Measurements from ENCODE around the gene POU6F2. TPM values are rescaled to one million over a fixed set of nuclear protein-coding genes. Genes with fewer than 3 reads are reported as not detected.

POU6F2 gene
- total RNA-seq, 5 donors from 2014 or later (not counting 1 experiment from before 2014, with no cell fraction given), result not detected

GRCh38 chr7:39069896-39070881, 92.5 kb downstream of the POU6F2 start:
- H3K27me3 ChIP-seq (replicated peaks in 1 of 2; ENCODE audit: control insufficient read depth in 2 of 2, extremely low read depth in 1 of 2, insufficient read depth in 2 of 2, low read length in 1 of 2), result peaks cover 0 to 2% of the 10 kb centered on the region in 2 experiments
- Mint-ChIP-seq H3K4me1 (no peaks in the 10 kb centered on the region), H3K4me3 (no peak overlapping the region), H3K27ac (no peak overlapping the region), H3K9me3 (no peaks in the 10 kb centered on the region), H3K27me3 (no peaks in the 10 kb centered on the region), H3K36me3 (no peaks in the 10 kb centered on the region)
- ATAC-seq (replicated peaks in 1 of 4), result no peak
- no peaks in the 10 kb centered on the region for H3K36me3 ChIP-seq (ENCODE audit: control insufficient read depth in 2 of 2, extremely low read depth in 1 of 2, insufficient read depth in 1 of 2, low read length in 1 of 2)
- H3K4me3 ChIP-seq (ENCODE audit: control insufficient read depth in 1 of 2, extremely low read depth in 1 of 2, low read length in 1 of 2), result no peak overlapping the region
- no peak overlapping the region for H3K27ac ChIP-seq (ENCODE audit: low read length)
- H3K9me3 ChIP-seq, result no peaks in the 10 kb centered on the region
- ChIA-PET POLR2A (no interaction called here), CTCF (no interaction called here)
- H3K4me1 ChIP-seq (ENCODE audit: control insufficient read depth in 1 of 2, extremely low read depth in 1 of 2, insufficient read depth in 2 of 2, low read length in 2 of 2), result no peaks in the 10 kb centered on the region
- 27% methylated on average over 3 of the region's 11 CpGs for WGBS (ENCODE audit: insufficient coverage)
- peak in 1 of 35 experiments; percentile 4 for DNase-seq

- H3K36me3 ChIP-seq (ENCODE audit: control insufficient read depth in 2 of 2, extremely low read depth in 1 of 2, insufficient read depth in 1 of 2, low read length in 1 of 2), result no peaks in the 10 kb centered on the region
- peaks cover 0 to 2% of the 10 kb centered on the region in 2 experiments for H3K27me3 ChIP-seq (replicated peaks in 1 of 2; ENCODE audit: control insufficient read depth in 2 of 2, extremely low read depth in 1 of 2, insufficient read depth in 2 of 2, low read length in 1 of 2)
- Mint-ChIP-seq H3K4me3 (no peak overlapping the region), H3K27me3 (no peaks in the 10 kb centered on the region), H3K27ac (no peak overlapping the region), H3K4me1 (no peaks in the 10 kb centered on the region), H3K9me3 (no peaks in the 10 kb centered on the region), H3K36me3 (no peaks in the 10 kb centered on the region)
- no peaks in the 10 kb centered on the region for H3K4me1 ChIP-seq (ENCODE audit: control insufficient read depth in 1 of 2, extremely low read depth in 1 of 2, insufficient read depth in 2 of 2, low read length in 2 of 2)
- no peak overlapping the region for H3K4me3 ChIP-seq (ENCODE audit: control insufficient read depth in 1 of 2, extremely low read depth in 1 of 2, low read length in 1 of 2)
- DNase-seq, result no peak
- WGBS (ENCODE audit: insufficient coverage), result 88% methylated on average over 4 of the region's 5 CpGs
- CTCF ChIA-PET, result no interaction called here
- H3K27ac ChIP-seq (ENCODE audit: low read length), result no peak overlapping the region
- ATAC-seq (replicated peaks in 1 of 4), result no peak
- H3K9me3 ChIP-seq, result no peaks in the 10 kb centered on the region
- POLR2A ChIA-PET, result no interaction called here
Measured at GRCh38 chr7:39071116-39071515, 93.4 kb downstream of the POU6F2 start.

- H3K36me3 ChIP-seq (ENCODE audit: control insufficient read depth in 2 of 2, extremely low read depth in 1 of 2, insufficient read depth in 1 of 2, low read length in 1 of 2), result no peaks in the 10 kb centered on the region
- no peaks in the 10 kb centered on the region for H3K36me3 Mint-ChIP-seq
- POLR2A ChIA-PET, result no interaction called here
- 90% methylated on average over 7 of the region's 8 CpGs for WGBS (ENCODE audit: insufficient coverage)
- no peak for ATAC-seq (replicated peaks in 1 of 4)
- no peak for DNase-seq
- peaks cover 0 to 3% of the 10 kb centered on the region in 2 experiments for H3K27me3 ChIP-seq (replicated peaks in 1 of 2; ENCODE audit: control insufficient read depth in 2 of 2, extremely low read depth in 1 of 2, insufficient read depth in 2 of 2, low read length in 1 of 2)
- H3K27ac Mint-ChIP-seq, result no peak overlapping the region
- CTCF ChIA-PET, result no interaction called here
- no peaks in the 10 kb centered on the region for H3K4me1 ChIP-seq (ENCODE audit: control insufficient read depth in 1 of 2, extremely low read depth in 1 of 2, insufficient read depth in 2 of 2, low read length in 2 of 2)
- H3K4me3 ChIP-seq (ENCODE audit: control insufficient read depth in 1 of 2, extremely low read depth in 1 of 2, low read length in 1 of 2), result no peak overlapping the region
- H3K27ac ChIP-seq (ENCODE audit: low read length), result no peak overlapping the region
- no peaks in the 10 kb centered on the region for H3K9me3 Mint-ChIP-seq
- H3K9me3 ChIP-seq, result no peaks in the 10 kb centered on the region
- no peaks in the 10 kb centered on the region for H3K4me1 Mint-ChIP-seq
- H3K4me3 Mint-ChIP-seq, result no peak overlapping the region
- no peaks in the 10 kb centered on the region for H3K27me3 Mint-ChIP-seq
Measured at GRCh38 chr7:39073432-39073831, 95.7 kb downstream of the POU6F2 start.

GRCh38 chr7:39075210-39075609, 97.5 kb downstream of the POU6F2 start:
- Histone ChIP-seq H3K4me1 (ENCODE audit: control insufficient read depth in 1 of 2, extremely low read depth in 1 of 2, insufficient read depth in 2 of 2, low read length in 2 of 2) (no peaks in the 10 kb centered on the region), H3K4me3 (ENCODE audit: control insufficient read depth in 1 of 2, extremely low read depth in 1 of 2, low read length in 1 of 2) (no peak overlapping the region), H3K36me3 (ENCODE audit: control insufficient read depth in 2 of 2, extremely low read depth in 1 of 2, insufficient read depth in 1 of 2, low read length in 1 of 2) (no peaks in the 10 kb centered on the region), H3K9me3 (no peaks in the 10 kb centered on the region), H3K27ac (ENCODE audit: low read length) (no peak overlapping the region), H3K27me3 (replicated peaks in 1 of 2; ENCODE audit: control insufficient read depth in 2 of 2, extremely low read depth in 1 of 2, insufficient read depth in 2 of 2, low read length in 1 of 2) (peaks cover 0 to 6% of the 10 kb centered on the region in 2 experiments)
- DNase-seq (no peak), ATAC-seq (replicated peaks in 1 of 4) (no peak)
- Mint-ChIP-seq H3K27ac (no peak overlapping the region), H3K9me3 (no peaks in the 10 kb centered on the region), H3K27me3 (peaks cover 0 to 3% of the 10 kb centered on the region in 2 donors), H3K36me3 (no peaks in the 10 kb centered on the region), H3K4me3 (no peak overlapping the region), H3K4me1 (no peaks in the 10 kb centered on the region)
- CTCF ChIA-PET, result no interaction called here
- POLR2A ChIA-PET, result no interaction called here
- WGBS (ENCODE audit: insufficient coverage), result no CpG with 5 or more reads among the region's 1 CpG

- POLR2A ChIA-PET, result no interaction called here
Measured at GRCh38 chr7:39083781-39084180, 106.1 kb downstream of the POU6F2 start.

GRCh38 chr7:39084349-39084748, 106.6 kb downstream of the POU6F2 start:
- no peak for ATAC-seq (replicated peaks in 1 of 4)
- Mint-ChIP-seq H3K9me3 (no peaks in the 10 kb centered on the region), H3K36me3 (no peaks in the 10 kb centered on the region)

More at GRCh38 chr7:39083781-39084180, 106.1 kb downstream of the POU6F2 start:
- H3K36me3 Mint-ChIP-seq, result no peaks in the 10 kb centered on the region
- WGBS (ENCODE audit: insufficient coverage), result no CpG with 5 or more reads among the region's 3 CpGs
- peaks cover 0 to 2% of the 10 kb centered on the region in 2 experiments for H3K27me3 ChIP-seq (replicated peaks in 1 of 2; ENCODE audit: control insufficient read depth in 2 of 2, extremely low read depth in 1 of 2, insufficient read depth in 2 of 2, low read length in 1 of 2)
- H3K36me3 ChIP-seq (ENCODE audit: control insufficient read depth in 2 of 2, extremely low read depth in 1 of 2, insufficient read depth in 1 of 2, low read length in 1 of 2), result no peaks in the 10 kb centered on the region
- CTCF ChIA-PET, result no interaction called here
- H3K4me3 ChIP-seq (ENCODE audit: control insufficient read depth in 1 of 2, extremely low read depth in 1 of 2, low read length in 1 of 2), result no peak overlapping the region
- H3K27me3 Mint-ChIP-seq, result peaks cover 9 to 17% of the 10 kb centered on the region in 2 donors
- H3K9me3 ChIP-seq, result no peaks in the 10 kb centered on the region
- ATAC-seq (replicated peaks in 1 of 4) (no peak), DNase-seq (no peak)
- no peak overlapping the region for H3K27ac Mint-ChIP-seq
- no peaks in the 10 kb centered on the region for H3K9me3 Mint-ChIP-seq
- no peak overlapping the region for H3K27ac ChIP-seq (ENCODE audit: low read length)
- no peak overlapping the region for H3K4me3 Mint-ChIP-seq
- peaks cover 0 to 6% (median 0%) of the 10 kb centered on the region in 3 donors for H3K4me1 Mint-ChIP-seq
- H3K4me1 ChIP-seq (ENCODE audit: control insufficient read depth in 1 of 2, extremely low read depth in 1 of 2, insufficient read depth in 2 of 2, low read length in 2 of 2), result no peaks in the 10 kb centered on the region

More at GRCh38 chr7:39084349-39084748, 106.6 kb downstream of the POU6F2 start:
- no peak for DNase-seq
- WGBS (ENCODE audit: insufficient coverage), result 96% methylated on average over 3 of the region's 3 CpGs
- POLR2A ChIA-PET, result no interaction called here
- H3K27me3 Mint-ChIP-seq, result peaks cover 9 to 17% of the 10 kb centered on the region in 2 donors
- H3K4me3 ChIP-seq (ENCODE audit: control insufficient read depth in 1 of 2, extremely low read depth in 1 of 2, low read length in 1 of 2), result no peak overlapping the region
- peaks cover 0 to 6% (median 0%) of the 10 kb centered on the region in 3 donors for H3K4me1 Mint-ChIP-seq
- no peaks in the 10 kb centered on the region for H3K9me3 ChIP-seq
- peaks cover 0 to 2% of the 10 kb centered on the region in 2 experiments for H3K27me3 ChIP-seq (replicated peaks in 1 of 2; ENCODE audit: control insufficient read depth in 2 of 2, extremely low read depth in 1 of 2, insufficient read depth in 2 of 2, low read length in 1 of 2)
- H3K36me3 ChIP-seq (ENCODE audit: control insufficient read depth in 2 of 2, extremely low read depth in 1 of 2, insufficient read depth in 1 of 2, low read length in 1 of 2), result no peaks in the 10 kb centered on the region
- no peak overlapping the region for H3K4me3 Mint-ChIP-seq
- CTCF ChIA-PET, result no interaction called here
- H3K27ac Mint-ChIP-seq, result no peak overlapping the region
- no peaks in the 10 kb centered on the region for H3K4me1 ChIP-seq (ENCODE audit: control insufficient read depth in 1 of 2, extremely low read depth in 1 of 2, insufficient read depth in 2 of 2, low read length in 2 of 2)
- no peak overlapping the region for H3K27ac ChIP-seq (ENCODE audit: low read length)

Data from T-cell (primary cell).